GM21390 (cell line): Measurements from ENCODE around the gene SLIT1.

Experiments used
- ATAC-seq: cut with Tn5 transposase; IDR thresholded peaks from one replicate; pipeline ENCODE4 v1.9.1; 2021; ENCODE audit not compliant: unreplicated experiment

Gene SLIT1

GRCh38 chr10:97140902-97141745, 44.6 kb downstream of the SLIT1 start:
- no peak for ATAC-seq

DNA sequence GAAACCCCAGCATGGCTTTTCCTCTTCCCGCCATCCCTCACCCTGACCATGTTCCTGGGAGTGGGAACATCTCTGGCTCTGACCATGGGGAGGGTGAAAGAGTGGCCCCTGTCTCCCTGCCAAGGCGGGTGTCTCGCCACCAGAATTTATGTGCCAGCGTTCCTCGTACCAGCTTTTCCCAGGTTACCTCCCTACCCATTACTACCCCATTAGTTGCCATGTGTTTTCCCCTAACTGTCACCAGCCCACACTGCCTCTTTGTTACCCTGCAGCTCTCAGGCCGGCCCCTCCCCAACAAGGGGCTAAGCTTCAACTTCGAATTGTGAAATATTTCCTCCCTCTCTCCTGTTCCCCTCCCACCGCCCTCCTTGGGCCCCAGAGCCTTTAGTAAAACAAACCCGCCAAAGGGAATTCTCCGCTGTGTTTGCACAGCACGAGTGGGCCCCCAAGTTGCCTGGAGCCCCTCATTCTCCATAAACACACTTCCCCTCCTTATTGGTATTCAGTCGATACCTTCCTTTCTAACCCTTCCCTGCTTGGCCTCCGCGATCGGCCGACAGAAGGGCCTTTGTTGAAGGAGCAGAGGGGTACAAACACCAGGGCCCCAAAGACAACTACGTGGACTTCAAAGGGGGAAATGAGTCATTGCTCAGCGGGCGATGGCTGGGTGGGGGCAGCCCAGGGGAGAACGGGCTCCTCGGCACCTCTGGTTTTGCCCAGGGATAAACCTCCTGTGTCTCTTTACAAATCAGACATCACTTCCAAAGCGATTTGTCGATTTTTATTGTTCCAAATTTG, 45.5 kb downstream of the SLIT1 start:
- no peak for ATAC-seq

- ATAC-seq, result no peak
Observed at GRCh38 chr10:97139651-97140048, 46.1 kb downstream of the SLIT1 start.

GRCh38 chr10:97138846-97139245, 46.9 kb downstream of the SLIT1 start:
- no peak for ATAC-seq

GRCh38 chr10:97138174-97138573, 47.6 kb downstream of the SLIT1 start:
- ATAC-seq, result no peak

- no peak for ATAC-seq
Observed at GRCh38 chr10:97136756-97137155, 49.0 kb downstream of the SLIT1 start.

- no peak for ATAC-seq
Observed at GRCh38 chr10:97135464-97135863, 50.3 kb downstream of the SLIT1 start.

- ATAC-seq, result no peak
Observed at GRCh38 chr10:97134983-97135382, 50.8 kb downstream of the SLIT1 start.

DNA sequence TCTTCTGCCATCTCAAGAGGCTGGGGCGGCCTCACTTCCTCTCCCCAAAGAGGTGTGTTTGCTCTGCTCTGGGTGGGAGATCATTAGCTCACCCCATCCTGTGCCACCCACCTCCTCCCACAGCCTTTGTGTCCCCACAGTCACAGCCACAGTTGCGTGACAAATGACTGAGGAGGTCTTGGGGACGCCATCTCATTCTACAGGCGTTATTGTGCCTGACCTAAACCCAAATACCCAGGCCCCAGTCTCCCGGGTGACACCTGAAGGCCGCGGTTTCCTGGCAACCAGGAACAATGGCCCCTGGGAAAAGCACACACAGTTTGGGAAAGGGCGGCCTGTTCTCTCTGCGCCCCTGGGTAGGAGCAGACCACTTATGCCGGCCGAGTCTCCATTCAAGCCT, 51.6 kb downstream of the SLIT1 start:
- ATAC-seq, result no peak

- no peak for ATAC-seq
Observed at GRCh38 chr10:97132273-97132672, 53.5 kb downstream of the SLIT1 start.

GRCh38 chr10:97131666-97132065, 54.1 kb downstream of the SLIT1 start:
- ATAC-seq, result no peak

DNA sequence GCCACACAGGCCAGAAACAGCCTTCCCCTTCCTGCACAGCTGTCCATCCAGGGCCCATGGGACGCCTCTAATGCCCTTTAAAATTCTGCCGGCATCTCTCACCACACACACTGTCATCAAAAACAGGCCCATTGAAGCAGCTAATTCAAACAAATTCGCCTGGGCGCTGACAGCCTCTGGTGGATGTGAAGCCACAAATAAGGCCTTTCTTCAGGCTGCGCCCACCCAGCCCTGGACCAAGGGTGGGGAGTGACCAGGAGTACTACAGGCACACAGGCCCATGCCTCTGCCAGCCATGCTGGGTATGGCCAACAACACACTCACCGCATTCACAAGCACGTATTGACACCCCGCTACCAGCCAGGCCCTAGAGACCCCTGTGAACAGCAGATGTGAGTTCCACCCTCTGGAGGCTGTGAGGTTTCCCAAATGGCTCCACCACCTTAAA, 54.6 kb downstream of the SLIT1 start:
- no peak for ATAC-seq

- ATAC-seq, result no peak
Observed at GRCh38 chr10:97129666-97130065, 56.1 kb downstream of the SLIT1 start.

GRCh38 chr10:97128516-97129154, 57.1 kb downstream of the SLIT1 start:
- ATAC-seq, result no peak

DNA sequence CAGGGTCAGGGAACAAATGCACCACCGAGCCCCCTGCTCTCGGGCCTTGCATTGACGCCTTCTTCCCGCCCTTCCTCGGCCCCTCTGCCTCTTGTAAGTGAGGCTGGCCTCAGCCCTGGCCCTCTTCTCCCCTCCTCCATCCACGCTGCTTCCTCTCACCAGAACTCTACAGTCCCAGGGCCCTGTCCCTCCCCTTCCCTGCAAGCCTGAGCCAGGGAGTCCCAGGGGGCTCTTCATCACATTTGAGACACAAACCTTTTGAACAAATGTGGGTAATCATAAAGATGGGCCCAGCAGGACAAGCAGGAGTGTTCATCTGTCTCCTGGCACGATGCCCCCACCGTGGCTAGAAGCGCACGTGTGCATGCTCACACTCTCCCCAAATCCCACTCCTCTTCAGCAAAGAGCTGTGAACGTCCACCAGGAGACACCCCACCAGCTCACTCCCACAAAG, 57.7 kb downstream of the SLIT1 start:
- ATAC-seq, result no peak

- no peak for ATAC-seq
Observed at GRCh38 chr10:97127509-97127908, 58.2 kb downstream of the SLIT1 start.

DNA sequence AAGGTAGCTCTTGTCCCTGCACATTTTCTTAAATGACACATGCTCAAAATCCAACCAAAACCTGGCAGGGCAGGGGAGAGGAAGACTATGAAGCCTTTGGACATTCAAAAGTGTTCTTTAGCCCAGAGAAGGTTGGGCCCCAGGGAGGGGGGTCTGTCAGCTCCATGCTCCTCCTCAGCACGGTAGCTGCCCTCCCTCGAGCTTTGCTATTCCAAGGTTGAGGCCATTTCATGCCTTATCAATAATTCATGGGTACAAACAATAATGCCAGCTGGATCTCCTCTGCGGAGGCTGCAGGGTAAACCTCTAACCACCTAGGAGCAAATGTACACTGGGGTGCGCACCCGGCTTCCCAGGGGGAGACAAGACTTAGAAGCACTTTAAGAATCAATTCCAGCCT, 61.5 kb downstream of the SLIT1 start:
- ATAC-seq, result no peak

GRCh38 chr10:97123765-97124164, 62.0 kb downstream of the SLIT1 start:
- no peak for ATAC-seq

- no peak for ATAC-seq
Observed at GRCh38 chr10:97121041-97121440, 64.7 kb downstream of the SLIT1 start.

DNA sequence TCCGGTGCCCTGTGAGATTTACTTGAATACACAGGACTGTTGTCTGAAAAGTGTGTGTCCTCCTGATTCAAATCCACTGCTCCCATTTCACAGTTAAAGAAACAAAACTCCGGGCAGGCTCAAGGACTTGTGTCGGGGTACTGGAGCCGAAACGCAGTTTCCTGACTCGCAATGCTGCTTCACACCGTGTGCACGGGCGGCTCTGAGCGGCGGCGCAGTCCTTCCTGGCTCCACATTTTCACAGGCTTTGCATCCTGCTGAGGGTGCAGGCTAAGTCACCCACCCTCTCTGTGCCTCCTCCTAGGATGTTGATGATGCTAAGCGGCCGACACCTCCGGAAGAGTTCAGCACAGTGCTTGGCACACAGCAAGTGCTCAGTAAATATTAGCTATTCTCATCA, 65.4 kb downstream of the SLIT1 start:
- ATAC-seq, result no peak

- ATAC-seq, result no peak
Observed at GRCh38 chr10:97119058-97119745, 66.6 kb downstream of the SLIT1 start.
